Gastrocnemius medialis (tissue), 4 donors: ENCODE data around the gene LYST. TPM values are rescaled to one million over a fixed set of nuclear protein-coding genes. Genes with fewer than 3 reads are reported as not detected.

ENCODE experiments used
- ATAC-seq, 2 donors: fragments of 150-250 bp; one replicate each; pipeline ENCODE4 v1.9.1; 2016
- DNase-seq, 2 donors: peaks; one replicate each; pipeline ENCODE4 v3.0.0-alpha.2; 2019
- H3K27ac ChIP-seq, 4 donors: fragments of 200-600 bp; sonication (generic); 1 replicate in 1 of 4; 2 replicates in 3 of 4; pipeline ENCODE4 v1.5.1; 2016 to 2018; ENCODE audit warnings: mild to moderate bottlenecking in 2 of 4, moderate library complexity in 1 of 4
- H3K27me3 ChIP-seq, 3 donors: fragments of 200-600 bp; sonication (generic) in 2 of 3; 1 replicate in 1 of 3; 2 replicates in 2 of 3; pipeline versions ENCODE4 v1.5.1 to v1.6.0; 2016 to 2019; ENCODE audit warnings: mild to moderate bottlenecking in 1 of 3, moderate library complexity in 1 of 3
- H3K36me3 ChIP-seq, 2 donors: fragments of 200-600 bp; sonication (generic) in 1 of 2; one replicate each; pipeline ENCODE4 v1.5.1; 2017 to 2018
- H3K4me1 ChIP-seq, 2 donors: fragments of 200-600 bp; sonication (generic) in 1 of 2; one replicate each; pipeline ENCODE4 v1.5.1; 2016 to 2017; ENCODE audit warnings: mild to moderate bottlenecking in 2 of 2
- H3K4me3 ChIP-seq, 4 donors: fragments of 200-600 bp; sonication (generic) in 3 of 4; 1 replicate in 1 of 4; 2 replicates in 3 of 4; pipeline ENCODE4 v1.5.1; 2016 to 2019; ENCODE audit warnings: mild to moderate bottlenecking in 2 of 4
- H3K9me3 ChIP-seq, 3 donors: fragments of 200-600 bp; sonication (generic) in 2 of 3; 1 replicate in 1 of 3; 2 replicates in 2 of 3; pipeline ENCODE4 v1.5.1; 2016 to 2019
- POLR2A ChIP-seq, 2 donors: fragments of 450-650 bp; IDR thresholded peaks; one replicate each; pipeline ENCODE4 v1.6.1; 2017; ENCODE audit warnings: antibody characterized with exemption in 2 of 2, mild to moderate bottlenecking in 2 of 2, moderate library complexity in 2 of 2
- in situ Hi-C, 4 donors: fragments of 200-750 bp; cut with MboI; loops; one replicate each; pipeline versions ENCODE4 v1.15.0 to v1.8.0; 2017; ENCODE audit warnings: low sequenced_read_pairs in 4 of 4
- intact Hi-C: fragments of 100-400 bp; cut with DNase I; formaldehyde crosslinking; loops from one replicate; pipeline ENCODE4 v1.15.1; 2023; ENCODE audit warnings: low total_unique reads
- total RNA-seq, 4 donors: library from RNA; depleted of rRNA; stranded (reverse); fragments of >200 nt; gene quantifications; one replicate each; pipeline versions ENCODE4 v1.1.0 to v1.2.3, GENCODE V29; 2016
- TF ChIP-seq, protein P1 (sequence below), 5 experiments: fragments of 450-650 bp in 3 of 5; fragments of 200-600 bp in 2 of 5; sonication (generic) in 2 of 5; IDR thresholded peaks in 4 of 5; conservative IDR thresholded peaks in 1 of 5; 1 replicate in 4 of 5; 2 replicates in 1 of 5; pipeline ENCODE4 v1.5.1; 2016 to 2019; ENCODE audit warnings: antibody characterized with exemption in 5 of 5, mild to moderate bottlenecking in 3 of 5, moderate library complexity in 3 of 5

LYST gene
- total RNA-seq, 4 donors from 2014 or later: 6.6 to 21.9 (median 10.7) TPM

DNA sequence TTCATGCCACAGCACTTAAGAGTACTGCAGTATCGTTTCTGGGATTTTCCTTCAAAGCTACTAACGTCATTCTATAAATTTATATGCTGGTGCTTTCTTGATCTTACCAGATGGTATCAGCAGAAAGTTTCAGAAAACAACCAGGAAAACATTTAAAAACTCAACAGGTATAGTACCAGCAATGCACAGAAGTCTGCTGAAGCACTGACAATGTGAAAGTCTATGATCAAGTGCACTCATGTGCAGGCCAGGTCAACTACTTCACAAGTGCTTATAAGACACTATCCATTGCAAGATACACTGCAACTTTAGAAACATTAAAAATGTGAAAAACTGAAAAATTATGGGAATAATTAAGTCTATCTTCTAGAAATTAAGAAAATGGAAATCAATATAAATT lies 34.7 kb downstream of the LYST start:
- H3K36me3 ChIP-seq: peaks cover 0 to 25% of the 10 kb centered on the region in 2 donors
- no peaks in the 10 kb centered on the region for H3K9me3 ChIP-seq
- in situ Hi-C loops (no loop called here), intact Hi-C loops (no loop called here)
- no peak overlapping the region for H3K4me3 ChIP-seq
- ATAC-seq (no peak), DNase-seq (no peak)
- H3K27me3 ChIP-seq: no peaks in the 10 kb centered on the region
- H3K4me1 ChIP-seq: no peaks in the 10 kb centered on the region
- TF ChIP-seq, protein P1, sequence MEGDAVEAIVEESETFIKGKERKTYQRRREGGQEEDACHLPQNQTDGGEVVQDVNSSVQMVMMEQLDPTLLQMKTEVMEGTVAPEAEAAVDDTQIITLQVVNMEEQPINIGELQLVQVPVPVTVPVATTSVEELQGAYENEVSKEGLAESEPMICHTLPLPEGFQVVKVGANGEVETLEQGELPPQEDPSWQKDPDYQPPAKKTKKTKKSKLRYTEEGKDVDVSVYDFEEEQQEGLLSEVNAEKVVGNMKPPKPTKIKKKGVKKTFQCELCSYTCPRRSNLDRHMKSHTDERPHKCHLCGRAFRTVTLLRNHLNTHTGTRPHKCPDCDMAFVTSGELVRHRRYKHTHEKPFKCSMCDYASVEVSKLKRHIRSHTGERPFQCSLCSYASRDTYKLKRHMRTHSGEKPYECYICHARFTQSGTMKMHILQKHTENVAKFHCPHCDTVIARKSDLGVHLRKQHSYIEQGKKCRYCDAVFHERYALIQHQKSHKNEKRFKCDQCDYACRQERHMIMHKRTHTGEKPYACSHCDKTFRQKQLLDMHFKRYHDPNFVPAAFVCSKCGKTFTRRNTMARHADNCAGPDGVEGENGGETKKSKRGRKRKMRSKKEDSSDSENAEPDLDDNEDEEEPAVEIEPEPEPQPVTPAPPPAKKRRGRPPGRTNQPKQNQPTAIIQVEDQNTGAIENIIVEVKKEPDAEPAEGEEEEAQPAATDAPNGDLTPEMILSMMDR (IDR thresholded peaks at IDR 0.05 in 4 of 5, conservative IDR thresholded peaks at IDR 0.05 in 1 of 5): no peak
- TF ChIP-seq POLR2A (IDR thresholded peaks at IDR 0.05): no peak
- no peak overlapping the region for H3K27ac ChIP-seq

DNA sequence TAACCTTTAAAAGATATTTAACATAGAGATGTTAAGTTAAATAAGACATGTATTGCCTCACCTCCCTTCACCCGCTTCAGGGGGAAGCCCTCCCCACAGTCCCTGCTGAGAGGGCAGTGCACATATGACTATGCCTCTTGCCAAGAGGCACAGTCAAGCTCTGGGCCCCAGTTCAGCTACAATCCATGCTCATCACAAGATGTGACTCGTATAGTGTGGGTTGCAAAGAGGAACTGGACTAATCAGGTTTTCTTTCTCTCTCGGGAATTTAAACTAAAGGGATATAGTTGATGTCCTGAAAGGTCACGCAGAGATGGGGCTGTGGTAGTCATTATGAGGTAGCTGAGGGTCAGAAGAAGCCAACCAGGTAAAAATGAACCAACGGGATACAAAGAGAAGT lies 35.6 kb downstream of the LYST start:
- no peaks in the 10 kb centered on the region for H3K4me1 ChIP-seq
- H3K27ac ChIP-seq: no peak overlapping the region
- H3K36me3 ChIP-seq: peaks cover 0 to 25% of the 10 kb centered on the region in 2 donors
- no peak overlapping the region for H3K4me3 ChIP-seq
- ATAC-seq (no peak), DNase-seq (no peak)
- intact Hi-C loops (no loop called here), in situ Hi-C loops (no loop called here)
- TF ChIP-seq, protein P1 (IDR thresholded peaks at IDR 0.05 in 4 of 5, conservative IDR thresholded peaks at IDR 0.05 in 1 of 5): no peak
- no peak for TF ChIP-seq POLR2A (IDR thresholded peaks at IDR 0.05)
- no peaks in the 10 kb centered on the region for H3K9me3 ChIP-seq
- H3K27me3 ChIP-seq: no peaks in the 10 kb centered on the region

DNA sequence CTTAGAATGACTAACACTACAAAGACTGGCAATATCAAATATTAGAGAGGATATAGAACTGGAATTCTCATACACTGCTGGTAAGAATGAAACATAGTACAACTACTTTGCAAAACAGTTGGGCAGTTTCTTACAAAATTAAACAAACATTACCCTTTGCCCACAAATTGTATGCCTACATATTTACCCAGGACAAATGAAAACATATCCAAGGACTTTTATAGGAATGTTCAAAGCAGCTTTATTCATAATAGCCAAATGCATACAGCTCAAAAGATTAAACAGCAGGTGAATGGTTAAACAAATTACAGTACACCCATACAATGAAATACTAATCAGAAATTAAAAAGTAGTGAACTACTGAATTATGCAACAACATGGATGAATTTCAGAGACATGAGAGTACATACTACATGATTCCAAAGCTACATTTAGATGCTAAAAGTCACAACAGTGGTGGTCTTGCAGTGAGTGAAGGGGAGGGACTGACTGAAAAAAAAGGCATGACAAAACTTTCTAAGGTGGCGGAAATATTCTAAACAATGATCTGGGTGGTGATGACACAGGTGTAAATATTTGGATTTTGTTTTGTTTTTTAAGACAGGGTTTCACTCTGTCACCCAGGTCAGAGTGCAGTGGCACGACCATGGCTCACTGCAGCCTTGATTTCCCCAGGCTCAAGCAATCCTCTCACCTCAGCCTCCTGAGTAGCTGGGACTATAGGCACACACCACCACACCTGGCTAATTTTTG lies 40.4 kb downstream of the LYST start:
- no peak for TF ChIP-seq POLR2A (IDR thresholded peaks at IDR 0.05)
- TF ChIP-seq, protein P1 (IDR thresholded peaks at IDR 0.05 in 4 of 5, conservative IDR thresholded peaks at IDR 0.05 in 1 of 5): no peak
- H3K36me3 ChIP-seq: peaks cover 0 to 25% of the 10 kb centered on the region in 2 donors
- no peak overlapping the region for H3K4me3 ChIP-seq
- in situ Hi-C loops: no loop called here
- DNase-seq (no peak), ATAC-seq (no peak)
- no peaks in the 10 kb centered on the region for H3K9me3 ChIP-seq
- no peaks in the 10 kb centered on the region for H3K27me3 ChIP-seq
- peaks cover 0 to 4% of the 10 kb centered on the region in 2 donors for H3K4me1 ChIP-seq
- intact Hi-C loops: no loop called here
- no peak overlapping the region for H3K27ac ChIP-seq

DNA sequence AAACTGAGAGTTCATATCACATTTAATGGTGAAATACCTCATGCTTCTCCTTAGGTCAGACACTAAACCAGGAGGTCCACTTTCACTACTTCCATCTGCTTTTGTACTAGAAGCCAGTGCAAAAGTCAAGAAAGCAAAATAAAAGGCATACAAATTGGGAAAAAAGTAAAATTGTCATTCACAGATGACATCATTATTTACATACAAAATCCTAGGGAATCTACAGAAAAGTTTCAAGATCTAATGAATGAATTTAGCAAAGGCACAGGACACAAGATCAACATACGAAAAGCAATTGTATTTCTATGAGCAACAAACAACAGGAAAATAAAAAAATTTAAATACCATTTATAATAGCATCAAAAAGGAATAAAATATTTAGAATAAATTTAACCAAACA lies 41.5 kb downstream of the LYST start:
- Histone ChIP-seq H3K36me3 (peaks cover 0 to 23% of the 10 kb centered on the region in 2 donors), H3K4me1 (peaks cover 0 to 4% of the 10 kb centered on the region in 2 donors), H3K27ac (no peak overlapping the region), H3K4me3 (no peak overlapping the region), H3K9me3 (no peaks in the 10 kb centered on the region), H3K27me3 (no peaks in the 10 kb centered on the region)
- intact Hi-C loops: no loop called here
- DNase-seq (no peak), ATAC-seq (no peak)
- TF ChIP-seq POLR2A (IDR thresholded peaks at IDR 0.05): no peak
- TF ChIP-seq, protein P1 (IDR thresholded peaks at IDR 0.05 in 4 of 5, conservative IDR thresholded peaks at IDR 0.05 in 1 of 5): no peak
- in situ Hi-C loops: no loop called here
